ENCODE measurements around the gene CNTN1. TPM values are rescaled to one million over a fixed set of nuclear protein-coding genes. Genes with fewer than 3 reads are reported as not detected.

Gene CNTN1
- total and polyA plus RNA-seq, 2 experiments from 2014 or later: 0.58 to 2.4 TPM

DNA sequence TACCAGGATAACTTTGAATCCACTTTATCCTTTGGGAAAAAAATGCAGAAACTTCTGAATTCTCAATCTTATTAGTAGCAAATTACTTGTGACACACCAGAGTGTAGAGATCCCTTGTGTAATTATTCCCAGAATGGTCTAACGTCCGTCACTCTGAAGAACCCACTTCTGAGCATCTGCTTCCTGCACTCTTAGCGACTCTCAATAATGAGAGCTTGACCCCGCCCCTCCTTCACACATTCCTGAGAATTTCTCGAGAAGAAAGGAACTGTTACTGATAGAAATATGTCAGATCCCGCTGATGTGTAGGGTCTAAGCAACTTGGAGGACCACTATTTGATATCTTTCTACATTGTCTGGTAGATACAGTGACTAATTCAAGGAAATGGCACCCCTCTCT is 277.6 kb downstream of the CNTN1 start:
- no peaks in the 10 kb centered on the region for H3K9me2 ChIP-seq (replicated peaks; ENCODE audit: insufficient read depth)
- H3K4me3 ChIP-seq: no peak overlapping the region
- no peaks in the 10 kb centered on the region for H3K79me2 ChIP-seq
- 83% methylated on average over 6 of the region's 6 CpGs for WGBS (ENCODE audit: low lambda C conversion rate, missing lambda C conversion rate)
- H3K27ac ChIP-seq: no peak overlapping the region
- TF ChIP-seq EZH2 (IDR thresholded peaks at IDR 0.05; ENCODE audit: borderline replicate concordance) (no peak), EZH2phosphoT487 (IDR thresholded peaks at IDR 0.05; ENCODE audit: low read depth, severe bottlenecking, unreplicated experiment) (no peak)
- TF ChIP-seq, protein P1, sequence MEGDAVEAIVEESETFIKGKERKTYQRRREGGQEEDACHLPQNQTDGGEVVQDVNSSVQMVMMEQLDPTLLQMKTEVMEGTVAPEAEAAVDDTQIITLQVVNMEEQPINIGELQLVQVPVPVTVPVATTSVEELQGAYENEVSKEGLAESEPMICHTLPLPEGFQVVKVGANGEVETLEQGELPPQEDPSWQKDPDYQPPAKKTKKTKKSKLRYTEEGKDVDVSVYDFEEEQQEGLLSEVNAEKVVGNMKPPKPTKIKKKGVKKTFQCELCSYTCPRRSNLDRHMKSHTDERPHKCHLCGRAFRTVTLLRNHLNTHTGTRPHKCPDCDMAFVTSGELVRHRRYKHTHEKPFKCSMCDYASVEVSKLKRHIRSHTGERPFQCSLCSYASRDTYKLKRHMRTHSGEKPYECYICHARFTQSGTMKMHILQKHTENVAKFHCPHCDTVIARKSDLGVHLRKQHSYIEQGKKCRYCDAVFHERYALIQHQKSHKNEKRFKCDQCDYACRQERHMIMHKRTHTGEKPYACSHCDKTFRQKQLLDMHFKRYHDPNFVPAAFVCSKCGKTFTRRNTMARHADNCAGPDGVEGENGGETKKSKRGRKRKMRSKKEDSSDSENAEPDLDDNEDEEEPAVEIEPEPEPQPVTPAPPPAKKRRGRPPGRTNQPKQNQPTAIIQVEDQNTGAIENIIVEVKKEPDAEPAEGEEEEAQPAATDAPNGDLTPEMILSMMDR (IDR thresholded peaks at IDR 0.05; ENCODE audit: poor library complexity): no peak
- no peaks in the 10 kb centered on the region for H3K27me3 ChIP-seq
- H3K36me3 ChIP-seq (replicated peaks; ENCODE audit: insufficient read depth, low read depth): no peaks in the 10 kb centered on the region
- no peaks in the 10 kb centered on the region for H4K20me1 ChIP-seq (ENCODE audit: insufficient read depth, poor library complexity, severe bottlenecking)
- no peaks in the 10 kb centered on the region for H3K4me1 ChIP-seq (ENCODE audit: insufficient read depth)
- H2AFZ ChIP-seq: no peak overlapping the region
- H3K9me3 ChIP-seq (ENCODE audit: low read depth): no peaks in the 10 kb centered on the region
- H3K4me2 ChIP-seq: no peak overlapping the region
- DNase-seq (ENCODE audit: low spot score): no peak

DNA sequence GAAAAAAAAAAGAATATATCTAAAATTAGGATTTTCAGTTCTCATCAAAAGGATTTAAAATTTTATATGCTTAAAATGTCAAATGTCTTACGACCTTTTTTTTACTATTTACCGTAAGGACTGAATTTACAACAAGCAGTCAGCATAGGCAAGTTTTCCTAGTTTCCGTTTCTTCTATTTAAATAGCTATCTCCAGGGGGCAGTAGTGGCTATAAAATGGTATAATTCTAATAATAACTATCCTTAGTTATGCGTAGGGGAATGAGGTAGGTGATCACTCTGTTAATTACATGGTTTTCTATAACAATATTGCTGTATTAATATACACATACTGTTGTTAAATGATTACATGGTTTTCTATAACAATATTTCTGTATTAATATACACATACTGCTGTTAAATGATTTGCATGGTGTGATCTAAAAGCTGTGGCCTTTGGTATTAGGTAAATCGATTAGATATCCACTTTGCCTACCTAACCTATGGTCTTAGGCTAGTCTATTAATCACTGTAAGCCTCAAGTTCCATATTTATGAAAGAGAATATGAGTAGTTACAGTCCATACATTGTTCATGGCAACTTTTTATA is 278.2 kb downstream of the CNTN1 start:
- Histone ChIP-seq H3K4me2 (no peak overlapping the region), H4K20me1 (ENCODE audit: insufficient read depth, poor library complexity, severe bottlenecking) (no peaks in the 10 kb centered on the region), H3K27ac (no peak overlapping the region), H3K27me3 (no peaks in the 10 kb centered on the region), H3K4me3 (no peak overlapping the region), H3K9me2 (replicated peaks; ENCODE audit: insufficient read depth) (no peaks in the 10 kb centered on the region), H3K9me3 (ENCODE audit: low read depth) (no peaks in the 10 kb centered on the region), H2AFZ (no peak overlapping the region), H3K79me2 (no peaks in the 10 kb centered on the region), H3K36me3 (replicated peaks; ENCODE audit: insufficient read depth, low read depth) (no peaks in the 10 kb centered on the region), H3K4me1 (ENCODE audit: insufficient read depth) (no peaks in the 10 kb centered on the region)
- WGBS (ENCODE audit: low lambda C conversion rate, missing lambda C conversion rate): 82% methylated on average over 5 of the region's 5 CpGs
- DNase-seq (ENCODE audit: low spot score): no peak
- TF ChIP-seq, protein P1 (IDR thresholded peaks at IDR 0.05; ENCODE audit: poor library complexity): no peak
- TF ChIP-seq EZH2 (IDR thresholded peaks at IDR 0.05; ENCODE audit: borderline replicate concordance) (no peak), EZH2phosphoT487 (IDR thresholded peaks at IDR 0.05; ENCODE audit: low read depth, severe bottlenecking, unreplicated experiment) (no peak)

DNA sequence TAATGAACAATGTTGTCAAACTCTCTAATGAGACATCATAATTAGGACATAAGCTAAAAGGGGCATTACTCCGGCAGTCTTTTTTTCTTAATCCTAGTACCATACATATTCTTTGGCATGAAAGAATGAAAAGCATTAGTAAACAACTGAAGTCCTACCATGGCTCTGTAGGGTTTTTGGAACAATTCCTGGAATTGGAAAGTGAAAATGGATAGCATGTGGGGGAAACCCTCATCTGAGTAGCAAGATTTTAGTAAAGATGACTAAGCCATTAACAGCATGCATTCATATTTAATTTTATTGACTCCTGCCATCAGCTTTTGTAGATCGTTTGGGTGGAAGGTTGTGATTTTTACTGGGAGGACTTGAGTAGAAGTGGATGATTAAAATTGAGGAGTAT is 279.7 kb downstream of the CNTN1 start:
- Histone ChIP-seq H3K4me1 (ENCODE audit: insufficient read depth) (no peaks in the 10 kb centered on the region), H4K20me1 (ENCODE audit: insufficient read depth, poor library complexity, severe bottlenecking) (no peaks in the 10 kb centered on the region), H3K4me2 (no peak overlapping the region), H2AFZ (no peak overlapping the region), H3K36me3 (replicated peaks; ENCODE audit: insufficient read depth, low read depth) (no peaks in the 10 kb centered on the region), H3K9me3 (ENCODE audit: low read depth) (no peaks in the 10 kb centered on the region), H3K79me2 (no peaks in the 10 kb centered on the region), H3K27me3 (no peaks in the 10 kb centered on the region), H3K4me3 (no peak overlapping the region), H3K27ac (no peak overlapping the region), H3K9me2 (replicated peaks; ENCODE audit: insufficient read depth) (no peaks in the 10 kb centered on the region)
- no peak for TF ChIP-seq EZH2 (IDR thresholded peaks at IDR 0.05; ENCODE audit: borderline replicate concordance)
- TF ChIP-seq, protein P1 (IDR thresholded peaks at IDR 0.05; ENCODE audit: poor library complexity): no peak
- TF ChIP-seq EZH2phosphoT487 (IDR thresholded peaks at IDR 0.05; ENCODE audit: low read depth, severe bottlenecking, unreplicated experiment): no peak
- 71% methylated on average over 2 of the region's 2 CpGs for WGBS (ENCODE audit: low lambda C conversion rate, missing lambda C conversion rate)
- DNase-seq (ENCODE audit: low spot score): no peak

Measured in hepatocyte (in vitro differentiated cells).